K562 (cell line): ENCODE data around the gene OR4K5. TPM values are rescaled to one million over a fixed set of nuclear protein-coding genes. Genes with fewer than 3 reads are reported as not detected.

Experiments
- ATAC-seq: fragments of 200-7000 bp; cut with Tn5 transposase; 3 replicates; pipeline ENCODE4 v1.9.1; 2020; ENCODE audit warnings: moderate library complexity
- BruUV-seq: library from RNA; stranded (reverse); fragments of 400-500 nt; replicated peaks from 2 replicates; lab custom pipeline; 2021; lab: Mats Ljungman, UMichigan
- CTCF ChIA-PET: fragments of 300-600 bp; formaldehyde crosslinking; extraction: SDS; loops from one replicate; lab custom pipeline; 2021; ENCODE audit warnings: low intra/inter-chr PET ratio; lab: Yijun Ruan, JAX
- POLR2A ChIA-PET: fragments of 300-600, 350-650 bp; sonication (Branson Sonifier 250); formaldehyde crosslinking; extraction: SDS; loops from one replicate; lab custom pipeline; 2021; ENCODE audit warnings: antibody characterized with exemption, inconsistent platforms; lab: Yijun Ruan, JAX
- DNase-seq, 4 experiments: peaks; one replicate each; pipeline versions ENCODE4 v3.0.0 to v3.0.0-alpha.2; 2011 to 2018; ENCODE audit warnings: low spot score in 3 of 4, mixed read lengths in 3 of 4; ENCODE audit errors: extremely low read depth in 1 of 4
- FAIRE-seq: peaks from 2 replicates; lab custom pipeline; 2011; peaks lifted over from hg19 to GRCh38; lab: Jason Lieb, UNC
- H2AFZ ChIP-seq: 2 replicates; pipeline ENCODE4 v1.6.0; 2011; ENCODE audit warnings: low read depth, low read length, control low read depth, inconsistent platforms
- H3K27ac ChIP-seq: fragments of 200-600 bp; 3 replicates; pipeline ENCODE4 v1.8.0; 2011; ENCODE audit warnings: low read depth, mild to moderate bottlenecking, control low read depth, inconsistent platforms, low read length, moderate library complexity, mixed read lengths; ENCODE audit errors: extremely low read depth
- H3K27me3 ChIP-seq, 2 experiments: fragments of 300-600 bp in 1 of 2; 2 replicates in 1 of 2; 3 replicates in 1 of 2; pipeline versions ENCODE4 v1.6.0 to v1.8.0; 2011; ENCODE audit warnings: inconsistent platforms in 2 of 2, low read length in 2 of 2, mild to moderate bottlenecking in 1 of 2, mixed read lengths in 1 of 2, moderate library complexity in 1 of 2; ENCODE audit not compliant: control insufficient read depth in 2 of 2, insufficient read depth in 2 of 2
- H3K36me3 ChIP-seq: fragments of 300-600 bp; 3 replicates; pipeline ENCODE4 v1.8.0; 2011; ENCODE audit warnings: mild to moderate bottlenecking, low read length, inconsistent platforms; ENCODE audit not compliant: control insufficient read depth, insufficient read depth
- H3K4me1 ChIP-seq, 2 experiments: fragments of 200-600 bp in 1 of 2; replicated peaks in 1 of 2; 2 replicates in 1 of 2; 3 replicates in 1 of 2; pipeline versions ENCODE4 v1.5.1 to v1.8.0; 2011; ENCODE audit warnings: inconsistent platforms in 2 of 2, low read length in 2 of 2, mild to moderate bottlenecking in 1 of 2, mixed read lengths in 1 of 2, moderate library complexity in 1 of 2; ENCODE audit not compliant: control insufficient read depth in 2 of 2, insufficient read depth in 2 of 2
- H3K4me2 ChIP-seq: 2 replicates; pipeline ENCODE4 v1.6.1; 2011; ENCODE audit warnings: low read length, control low read depth, inconsistent platforms, mixed read lengths; ENCODE audit not compliant: insufficient read depth
- H3K4me3 ChIP-seq: fragments of 200-600 bp; sonication (generic), shearing (Covaris generic); 2 replicates; pipeline ENCODE4 v1.5.1; 2016; ENCODE audit warnings: control low read depth, inconsistent platforms
- H3K79me2 ChIP-seq: fragments of 200-600 bp; 3 replicates; pipeline ENCODE4 v1.8.0; 2011; ENCODE audit warnings: low read length, inconsistent platforms; ENCODE audit not compliant: control insufficient read depth, insufficient read depth
- H3K9ac ChIP-seq, 2 experiments: 2 replicates each; pipeline versions ENCODE4 v1.6.0 to v1.6.1; 2011; ENCODE audit warnings: low read depth in 2 of 2, low read length in 2 of 2, control low read depth in 1 of 2, inconsistent platforms in 1 of 2, mild to moderate bottlenecking in 1 of 2, mixed read lengths in 1 of 2; ENCODE audit not compliant: insufficient read depth in 1 of 2
- H3K9me1 ChIP-seq: one replicate; pipeline ENCODE4 v1.6.0; 2011; ENCODE audit warnings: inconsistent platforms, mild to moderate bottlenecking, low read length, moderate library complexity; ENCODE audit not compliant: control insufficient read depth, insufficient read depth
- H3K9me3 ChIP-seq: replicated peaks from 2 replicates; pipeline ENCODE4 v1.5.1; 2011; ENCODE audit warnings: low read depth, low read length, inconsistent platforms; ENCODE audit not compliant: control insufficient read depth, insufficient read depth
- H4K20me1 ChIP-seq: replicated peaks from 2 replicates; pipeline ENCODE4 v1.6.1; 2011; ENCODE audit warnings: low read length, inconsistent platforms, mixed read lengths; ENCODE audit not compliant: control insufficient read depth, insufficient read depth
- CEBPB ChIP-seq: fragments of 450-650 bp; IDR thresholded peaks from 2 replicates; pipeline ENCODE4 v1.6.1; 2016; ENCODE audit warnings: missing genetic modification characterization, missing compliant biosample characterization
- CEBPG ChIP-seq, 3 experiments: fragments of 200-800 bp in 1 of 3; sonication (Bioruptor generic) in 1 of 3; sonication (generic) in 1 of 3; formaldehyde crosslinking in 1 of 3; IDR thresholded peaks in 2 of 3; conservative IDR thresholded peaks in 1 of 3; 2 replicates each; pipeline versions ENCODE4 v1.6.1 to v1.8.0; 2016 to 2022; ENCODE audit warnings: missing compliant biosample characterization in 2 of 3, missing genetic modification characterization in 2 of 3, mild to moderate bottlenecking in 1 of 3, missing genetic modification reagents in 1 of 3
- ESRRA ChIP-seq: fragments of 450-650 bp; IDR thresholded peaks from 2 replicates; pipeline ENCODE4 v1.6.1; 2014; ENCODE audit warnings: low read depth, mild to moderate bottlenecking, moderate library complexity, borderline replicate concordance
- ETS1 ChIP-seq: conservative IDR thresholded peaks from 2 replicates; pipeline ENCODE4 v1.6.1; 2011; ENCODE audit warnings: low read depth, mild to moderate bottlenecking, low read length; ENCODE audit not compliant: control insufficient read depth
- PRPF4 ChIP-seq: fragments of 200-400 bp; formaldehyde crosslinking; IDR thresholded peaks from one replicate; pipeline ENCODE4 v1.6.1; 2017; ENCODE audit warnings: low read length, low read depth, mild to moderate bottlenecking; ENCODE audit not compliant: insufficient read depth, poor library complexity, severe bottlenecking
- SOX6 ChIP-seq: fragments of 450-650 bp; IDR thresholded peaks from 2 replicates; pipeline ENCODE4 v1.6.1; 2014; ENCODE audit warnings: mild to moderate bottlenecking
- WGBS: fragments of 100-300 bp; shearing (Covaris generic); methylation state at CpG from one replicate; pipeline ENCODE4 v1.1.6; 2016; ENCODE audit warnings: low coverage, mixed read lengths; ENCODE audit not compliant: insufficient coverage; ENCODE audit errors: missing lambda C conversion rate; 5-methylcytosine and 5-hydroxymethylcytosine counted together
- in situ Hi-C: fragments of 300-500 bp; cut with MboI; formaldehyde crosslinking; loops from 4 replicates; pipeline ENCODE4 v1.15.0; 2018; ENCODE audit warnings: inconsistent platforms, mixed read lengths
- intact Hi-C: fragments of 100-400 bp; cut with micrococcal nuclease; formaldehyde crosslinking; loops from 2 replicates; pipeline ENCODE4 v1.14.2; 2022
- polyA plus RNA-seq, 8 experiments: library from polyadenylated mRNA; depleted of rRNA in 4 of 8; stranded (reverse) in 5 of 8; unstranded in 3 of 8; fragments of >200 nt; fragmentation: Nextera tagmentation in 2 of 8; fragmentation: Illumina TruSeq in 1 of 8; extraction: Ambion mirVana in 2 of 8; extraction: Trizol in 1 of 8; gene quantifications; 2 replicates each; pipeline versions ENCODE4 v1.2.1 to v1.2.3, GENCODE V29; 2011 to 2014; ENCODE audit warnings: inconsistent platforms in 1 of 8, missing spikeins in 1 of 8
- total RNA-seq, 7 experiments: library from RNA; depleted of rRNA in 6 of 7; stranded (reverse); fragments of >200 nt in 6 of 7; fragmentation: Illumina TruSeq in 2 of 7; extraction: Trizol in 2 of 7; gene quantifications; 2 replicates each; pipeline versions ENCODE4 v1.2.1 to v1.2.3, GENCODE V29; 2011 to 2021; ENCODE audit warnings: low replicate concordance in 1 of 7

The OR4K5 gene
- total and polyA plus RNA-seq, 9 of the 15 experiments (the other 6 are each of a cell fraction or from before 2014, with no cell fraction given), result not detected

- no peak overlapping the region for H3K27ac ChIP-seq
- no peaks in the 10 kb centered on the region for H3K9me3 ChIP-seq
- no peak overlapping the region for H3K4me3 ChIP-seq
- 13% methylated on average over 4 of the region's 4 CpGs for WGBS
- POLR2A ChIA-PET, result no interaction called here
- H3K9me1 ChIP-seq, result no peaks in the 10 kb centered on the region
- ATAC-seq, result no peak
- no peaks in the 10 kb centered on the region for H4K20me1 ChIP-seq
- H3K36me3 ChIP-seq, result no peaks in the 10 kb centered on the region
- no peaks in the 10 kb centered on the region for H3K4me1 ChIP-seq
- in situ Hi-C loops, result no loop called here
- no peaks in the 10 kb centered on the region for H3K79me2 ChIP-seq
- no peak overlapping the region for H3K4me2 ChIP-seq
- no TSS peak for BruUV-seq
- TF ChIP-seq PRPF4, result no peak
- TF ChIP-seq SOX6, result no peak
- TF ChIP-seq ETS1, result no peak
- intact Hi-C loops, result no loop called here
- FAIRE-seq, result no peak
- no peak overlapping the region for H3K9ac ChIP-seq
- CTCF ChIA-PET, result no interaction called here
- DNase-seq, result no peak
- H2AFZ ChIP-seq, result no peak overlapping the region
- no peaks in the 10 kb centered on the region for H3K27me3 ChIP-seq
Measured at GRCh38 chr14:19902409-19902808, 18.0 kb upstream of the OR4K5 start.

- ChIA-PET CTCF (no interaction called here), POLR2A (no interaction called here)
- FAIRE-seq (no peak), DNase-seq (no peak), ATAC-seq (no peak)
- no peaks in the 10 kb centered on the region for H4K20me1 ChIP-seq
- no peaks in the 10 kb centered on the region for H3K27me3 ChIP-seq
- no peaks in the 10 kb centered on the region for H3K9me3 ChIP-seq
- intact Hi-C loops, result no loop called here
- no peak overlapping the region for H3K9ac ChIP-seq
- no peaks in the 10 kb centered on the region for H3K4me1 ChIP-seq
- H3K36me3 ChIP-seq, result no peaks in the 10 kb centered on the region
- BruUV-seq, result no TSS peak
- H3K27ac ChIP-seq, result no peak overlapping the region
- no peak overlapping the region for H3K4me2 ChIP-seq
- no peaks in the 10 kb centered on the region for H3K79me2 ChIP-seq
- TF ChIP-seq CEBPG (CRISPR knock-in tag; IDR thresholded peaks at IDR 0.05) (no peak), CEBPG (tag; conservative IDR thresholded peaks at IDR 0.05 in 1 of 2, IDR thresholded peaks at IDR 0.05 in 1 of 2) (peak; percentile 18 to 80; a peak in 2 of 4 replicates), ESRRA (no peak), CEBPB (tag) (peak; percentile 59)
- in situ Hi-C loops, result no loop called here
- H2AFZ ChIP-seq, result no peak overlapping the region
- no peaks in the 10 kb centered on the region for H3K9me1 ChIP-seq
- no peak overlapping the region for H3K4me3 ChIP-seq
Measured at GRCh38 chr14:19906665-19907064, 13.7 kb upstream of the OR4K5 start.
